ENCODE data around the gene RAP1GDS1. TPM values are rescaled to one million over a fixed set of nuclear protein-coding genes. Genes with fewer than 3 reads are reported as not detected.

The RAP1GDS1 gene
- total and polyA plus RNA-seq, 2 of the 13 experiments (the other 11 are each of a cell fraction or from before 2014, with no cell fraction given): 19.3 to 42.5 TPM

- no peaks in the 10 kb centered on the region for H4K20me1 ChIP-seq (ENCODE audit: insufficient read depth, low read length)
- H2AFZ ChIP-seq (ENCODE audit: low read length): no peak overlapping the region
- no TSS peak for BruUV-seq (replicated peaks)
- no peaks in the 10 kb centered on the region for H3K4me1 ChIP-seq (ENCODE audit: insufficient read depth, low read length)
- ATAC-seq (no peak), DNase-seq (ENCODE audit: low spot score) (no peak), FAIRE-seq (no peak)
- ChIA-PET CTCF (ENCODE audit: low intra/inter-chr PET ratio, low total read pairs) (no interaction called here), POLR2A (no interaction called here)
- intact Hi-C loops (cut with micrococcal nuclease; ENCODE audit: unreplicated experiment): no loop called here
- no peak overlapping the region for H3K9ac ChIP-seq (ENCODE audit: insufficient read depth, low read depth, low read length)
- TF ChIP-seq TCF12 (IDR thresholded peaks at IDR 0.05) (no peak), TCF12 (CRISPR knock-in tag; IDR thresholded peaks at IDR 0.05) (no peak), AKNA (CRISPR knock-in tag; IDR thresholded peaks at IDR 0.05; ENCODE audit: borderline replicate concordance) (no peak), MAFK (conservative IDR thresholded peaks at IDR 0.05 in 1 of 2, IDR thresholded peaks at IDR 0.05 in 1 of 2; ENCODE audit: low read length in 2 of 2) (no peak), GMEB1 (CRISPR knock-in tag; IDR thresholded peaks at IDR 0.05; ENCODE audit: borderline replicate concordance) (no peak), KDM1A (CRISPR knock-in tag; IDR thresholded peaks at IDR 0.05) (no peak), ZNF501 (CRISPR knock-in tag; IDR thresholded peaks at IDR 0.05) (no peak), SMC3 (IDR thresholded peaks at IDR 0.05; ENCODE audit: low read length) (no peak), ZNF891 (CRISPR knock-in tag; IDR thresholded peaks at IDR 0.05) (no peak), SCMH1 (CRISPR knock-in tag; IDR thresholded peaks at IDR 0.05; ENCODE audit: borderline replicate concordance) (no peak)
- no peaks in the 10 kb centered on the region for H3K79me2 ChIP-seq (ENCODE audit: insufficient read depth, low read length)
- no peaks in the 10 kb centered on the region for H3K36me3 ChIP-seq (replicated peaks in 1 of 2; ENCODE audit: control insufficient read depth in 1 of 2, insufficient read depth in 2 of 2, low read length in 2 of 2)
- H3K4me2 ChIP-seq (ENCODE audit: low read depth, low read length): no peak overlapping the region
- no peak overlapping the region for H3K4me3 ChIP-seq (replicated peaks in 1 of 3; ENCODE audit: insufficient read depth in 1 of 3, low read depth in 2 of 3, low read length in 3 of 3)
- H3K9me3 ChIP-seq (ENCODE audit: low read length): no peaks in the 10 kb centered on the region
- in situ Hi-C loops (cut with HindIII; ENCODE audit: extremely low pct_ligation_motif_present, low pct_unique_long_range_greater_than_20kb): no loop called here
- 0 out of 5 replicates have a peak, but pooled peaks cover 1 to 5% of the 10 kb centered on the region in 2 experiments for H3K27me3 ChIP-seq (ENCODE audit: control insufficient read depth in 1 of 2, insufficient read depth in 2 of 2, low read length in 2 of 2)
- H3K27ac ChIP-seq (ENCODE audit: extremely low read length, insufficient read depth, low read length): no peak overlapping the region
- WGBS (ENCODE audit: low lambda C conversion rate): 46% methylated on average over 3 of the region's 3 CpGs
Observed at GRCh38 chr4:98237204-98237603, 24.0 kb upstream of the RAP1GDS1 start.

Data from HepG2 (cell line).